ENCODE data around the gene EPGN.

The EPGN gene

GRCh38 chr4:74308215-74308614, at the start of gene EPGN:
EPGN (plus strand) TSS chr4:74308470; CDS start chr4:74308534, 64 bp downstream.
- Histone ChIP-seq H3K9me3 (ENCODE audit: low read length) (no peaks in the 10 kb centered on the region), H3K36me3 (ENCODE audit: insufficient read depth, low read length) (no peaks in the 10 kb centered on the region), H2AFZ (ENCODE audit: low read depth, low read length) (no peak within 1 kb of the TSS), H3K4me3 (ENCODE audit: low read length) (no peak within 1 kb of the TSS), H3K27me3 (ENCODE audit: insufficient read depth, low read length) (no peaks in the 10 kb centered on the region), H3K4me1 (ENCODE audit: insufficient read depth, low read length) (no peaks in the 10 kb centered on the region)

- Histone ChIP-seq H3K9me3 (ENCODE audit: low read length) (no peaks in the 10 kb centered on the region), H3K36me3 (ENCODE audit: insufficient read depth, low read length) (no peaks in the 10 kb centered on the region), H3K27me3 (ENCODE audit: insufficient read depth, low read length) (no peaks in the 10 kb centered on the region), H3K4me1 (ENCODE audit: insufficient read depth, low read length) (no peaks in the 10 kb centered on the region), H3K4me3 (ENCODE audit: low read length) (no peak overlapping the region), H2AFZ (ENCODE audit: low read depth, low read length) (no peak overlapping the region)
Measured at GRCh38 chr4:74258963-74259362, 49.3 kb upstream of the EPGN start.

DNA sequence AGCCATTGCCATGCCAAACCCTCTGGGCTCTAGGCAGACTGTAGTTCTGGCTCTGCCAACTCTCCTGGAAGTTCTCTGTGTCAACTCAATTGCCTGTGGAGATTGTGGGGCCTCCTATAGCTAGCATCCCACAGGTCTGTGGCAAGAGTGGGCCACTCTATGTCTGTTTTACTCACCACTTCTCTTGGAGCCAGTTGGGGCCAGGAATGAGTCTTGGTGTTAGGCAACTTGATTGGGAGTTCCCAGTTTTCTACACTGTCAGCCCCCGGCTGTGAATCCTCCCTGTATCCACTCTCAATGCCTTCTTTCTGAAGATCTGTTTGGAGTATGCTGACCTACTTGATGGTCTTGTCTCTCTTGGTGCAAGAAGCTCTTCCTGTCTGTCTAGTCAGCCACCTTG, 48.2 kb upstream of the EPGN start:
- H3K36me3 ChIP-seq (ENCODE audit: insufficient read depth, low read length): no peaks in the 10 kb centered on the region
- no peaks in the 10 kb centered on the region for H3K27me3 ChIP-seq (ENCODE audit: insufficient read depth, low read length)
- no peak overlapping the region for H3K4me3 ChIP-seq (ENCODE audit: low read length)
- no peaks in the 10 kb centered on the region for H3K9me3 ChIP-seq (ENCODE audit: low read length)
- H3K4me1 ChIP-seq (ENCODE audit: insufficient read depth, low read length): no peaks in the 10 kb centered on the region
- no peak overlapping the region for H2AFZ ChIP-seq (ENCODE audit: low read depth, low read length)

GRCh38 chr4:74262522-74262921, 45.7 kb upstream of the EPGN start:
- H2AFZ ChIP-seq (ENCODE audit: low read depth, low read length): no peak overlapping the region
- no peaks in the 10 kb centered on the region for H3K9me3 ChIP-seq (ENCODE audit: low read length)
- H3K27me3 ChIP-seq (ENCODE audit: insufficient read depth, low read length): no peaks in the 10 kb centered on the region
- H3K4me1 ChIP-seq (ENCODE audit: insufficient read depth, low read length): no peaks in the 10 kb centered on the region
- H3K4me3 ChIP-seq (ENCODE audit: low read length): no peak overlapping the region
- H3K36me3 ChIP-seq (ENCODE audit: insufficient read depth, low read length): no peaks in the 10 kb centered on the region

DNA sequence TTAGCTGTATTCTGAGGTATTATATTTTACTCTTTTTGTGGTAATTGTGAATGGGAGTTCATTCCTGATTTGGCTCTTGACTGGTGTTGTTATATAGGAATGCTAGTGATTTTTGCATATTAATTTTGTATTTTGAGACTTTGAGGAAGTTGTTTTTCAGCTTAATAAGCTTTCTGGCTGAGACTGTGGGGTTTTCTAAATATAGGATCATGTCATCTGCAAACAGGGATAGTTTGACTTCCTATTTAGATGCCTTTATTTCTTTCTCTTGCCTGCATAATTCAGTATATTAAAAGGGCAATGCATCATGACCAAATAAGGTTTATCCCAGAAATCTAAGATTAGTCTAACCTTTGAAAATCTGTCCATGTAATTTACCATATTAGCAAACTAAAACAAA, 44.7 kb upstream of the EPGN start:
- Histone ChIP-seq H3K27me3 (ENCODE audit: insufficient read depth, low read length) (no peaks in the 10 kb centered on the region), H3K36me3 (ENCODE audit: insufficient read depth, low read length) (no peaks in the 10 kb centered on the region), H3K4me1 (ENCODE audit: insufficient read depth, low read length) (no peaks in the 10 kb centered on the region), H3K4me3 (ENCODE audit: low read length) (no peak overlapping the region), H3K9me3 (ENCODE audit: low read length) (no peaks in the 10 kb centered on the region), H2AFZ (ENCODE audit: low read depth, low read length) (no peak overlapping the region)

- no peak overlapping the region for H2AFZ ChIP-seq (ENCODE audit: low read depth, low read length)
- H3K4me1 ChIP-seq (ENCODE audit: insufficient read depth, low read length): no peaks in the 10 kb centered on the region
- H3K36me3 ChIP-seq (ENCODE audit: insufficient read depth, low read length): no peaks in the 10 kb centered on the region
- no peaks in the 10 kb centered on the region for H3K27me3 ChIP-seq (ENCODE audit: insufficient read depth, low read length)
- H3K9me3 ChIP-seq (ENCODE audit: low read length): no peaks in the 10 kb centered on the region
- no peak overlapping the region for H3K4me3 ChIP-seq (ENCODE audit: low read length)
Measured at GRCh38 chr4:74266081-74266480, 42.2 kb upstream of the EPGN start.

DNA sequence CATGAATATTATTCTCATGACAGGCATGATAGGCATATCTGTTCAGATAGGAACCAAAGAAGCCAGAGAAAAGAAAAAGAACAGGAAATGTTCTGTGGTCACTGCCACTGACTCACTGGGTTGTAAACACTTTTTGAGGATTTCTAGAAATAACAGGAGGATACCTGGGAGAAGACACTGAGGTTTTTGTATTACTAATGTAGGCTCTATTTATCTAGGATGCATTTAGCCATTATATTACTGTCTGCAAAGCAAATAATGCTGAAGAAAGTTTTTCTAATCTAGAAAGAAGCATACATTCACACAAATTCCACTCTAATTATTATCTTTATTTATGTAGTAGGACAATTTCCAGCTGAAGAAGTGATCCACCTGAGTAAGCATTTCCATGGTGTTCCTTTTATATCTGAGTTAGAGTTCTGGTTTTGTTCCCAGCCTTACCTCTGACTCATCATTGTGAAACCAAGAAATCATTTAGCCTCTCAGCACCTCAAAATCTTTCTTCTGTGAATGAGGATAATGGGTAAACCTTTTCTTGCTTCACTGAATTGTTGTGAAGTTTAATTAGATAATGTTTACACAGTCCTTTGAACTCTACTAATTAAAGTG, 40.2 kb upstream of the EPGN start:
- no peak overlapping the region for H2AFZ ChIP-seq (ENCODE audit: low read depth, low read length)
- H3K4me3 ChIP-seq (ENCODE audit: low read length): no peak overlapping the region
- no peaks in the 10 kb centered on the region for H3K9me3 ChIP-seq (ENCODE audit: low read length)
- no peaks in the 10 kb centered on the region for H3K27me3 ChIP-seq (ENCODE audit: insufficient read depth, low read length)
- H3K36me3 ChIP-seq (ENCODE audit: insufficient read depth, low read length): no peaks in the 10 kb centered on the region
- no peaks in the 10 kb centered on the region for H3K4me1 ChIP-seq (ENCODE audit: insufficient read depth, low read length)

DNA sequence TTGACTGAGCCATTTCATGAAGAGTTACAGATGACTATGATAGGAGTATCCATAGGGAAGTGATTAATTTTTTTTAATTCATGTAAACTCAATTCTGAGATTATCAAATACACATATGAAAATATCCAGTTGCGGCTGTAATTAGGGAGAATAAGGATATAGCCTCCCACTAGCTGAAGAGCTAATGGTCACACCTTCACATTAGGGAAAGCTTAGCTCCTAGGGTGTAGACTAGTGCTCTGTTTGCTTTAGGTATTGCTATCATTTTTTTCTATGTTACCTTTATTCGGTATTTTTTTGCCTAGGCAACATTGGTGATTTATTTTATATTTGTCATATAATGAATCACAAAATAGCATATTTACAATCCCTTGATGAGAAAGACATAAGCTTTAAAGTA, 39.6 kb upstream of the EPGN start:
- H3K27me3 ChIP-seq (ENCODE audit: insufficient read depth, low read length): no peaks in the 10 kb centered on the region
- H3K9me3 ChIP-seq (ENCODE audit: low read length): no peaks in the 10 kb centered on the region
- H3K4me1 ChIP-seq (ENCODE audit: insufficient read depth, low read length): no peaks in the 10 kb centered on the region
- H3K4me3 ChIP-seq (ENCODE audit: low read length): no peak overlapping the region
- H2AFZ ChIP-seq (ENCODE audit: low read depth, low read length): no peak overlapping the region
- H3K36me3 ChIP-seq (ENCODE audit: insufficient read depth, low read length): no peaks in the 10 kb centered on the region

- no peaks in the 10 kb centered on the region for H3K4me1 ChIP-seq (ENCODE audit: insufficient read depth, low read length)
- no peaks in the 10 kb centered on the region for H3K36me3 ChIP-seq (ENCODE audit: insufficient read depth, low read length)
- H3K27me3 ChIP-seq (ENCODE audit: insufficient read depth, low read length): no peaks in the 10 kb centered on the region
- H2AFZ ChIP-seq (ENCODE audit: low read depth, low read length): no peak overlapping the region
- no peak overlapping the region for H3K4me3 ChIP-seq (ENCODE audit: low read length)
- H3K9me3 ChIP-seq (ENCODE audit: low read length): no peaks in the 10 kb centered on the region
Measured at GRCh38 chr4:74278490-74278889, 29.8 kb upstream of the EPGN start.

DNA sequence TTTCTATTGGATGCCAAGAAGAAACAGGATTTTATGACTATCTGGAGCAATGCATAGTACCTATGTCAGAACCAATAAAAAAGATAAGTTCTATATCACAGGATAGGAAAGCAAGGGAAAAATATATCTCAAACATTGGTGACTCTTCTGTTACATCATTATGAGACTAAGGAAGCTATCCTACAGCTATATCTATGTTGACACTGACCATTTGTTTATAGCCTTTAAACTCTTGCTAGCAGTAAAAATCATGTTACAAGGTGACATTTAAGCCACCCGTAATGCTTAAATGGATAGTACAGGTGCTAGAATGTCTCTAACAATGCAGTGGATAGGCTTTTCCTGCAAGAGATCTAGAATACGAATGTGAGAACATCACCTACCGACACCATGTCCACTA, 28.6 kb upstream of the EPGN start:
- Histone ChIP-seq H3K36me3 (ENCODE audit: insufficient read depth, low read length) (no peaks in the 10 kb centered on the region), H3K27me3 (ENCODE audit: insufficient read depth, low read length) (no peaks in the 10 kb centered on the region), H3K9me3 (ENCODE audit: low read length) (no peaks in the 10 kb centered on the region), H2AFZ (ENCODE audit: low read depth, low read length) (no peak overlapping the region), H3K4me3 (ENCODE audit: low read length) (no peak overlapping the region), H3K4me1 (ENCODE audit: insufficient read depth, low read length) (no peaks in the 10 kb centered on the region)

- Histone ChIP-seq H3K4me3 (ENCODE audit: low read length) (no peak overlapping the region), H3K9me3 (ENCODE audit: low read length) (no peaks in the 10 kb centered on the region), H2AFZ (ENCODE audit: low read depth, low read length) (no peak overlapping the region), H3K4me1 (ENCODE audit: insufficient read depth, low read length) (no peaks in the 10 kb centered on the region), H3K36me3 (ENCODE audit: insufficient read depth, low read length) (no peaks in the 10 kb centered on the region), H3K27me3 (ENCODE audit: insufficient read depth, low read length) (no peaks in the 10 kb centered on the region)
Measured at GRCh38 chr4:74282926-74283325, 25.3 kb upstream of the EPGN start.

GRCh38 chr4:74283614-74284013, 24.7 kb upstream of the EPGN start:
- no peaks in the 10 kb centered on the region for H3K4me1 ChIP-seq (ENCODE audit: insufficient read depth, low read length)
- no peaks in the 10 kb centered on the region for H3K36me3 ChIP-seq (ENCODE audit: insufficient read depth, low read length)

GRCh38 chr4:74284053-74284452, 24.2 kb upstream of the EPGN start:
- Histone ChIP-seq H3K9me3 (ENCODE audit: low read length) (no peaks in the 10 kb centered on the region), H3K4me1 (ENCODE audit: insufficient read depth, low read length) (no peaks in the 10 kb centered on the region), H2AFZ (ENCODE audit: low read depth, low read length) (no peak overlapping the region), H3K27me3 (ENCODE audit: insufficient read depth, low read length) (no peaks in the 10 kb centered on the region), H3K4me3 (ENCODE audit: low read length) (no peak overlapping the region), H3K36me3 (ENCODE audit: insufficient read depth, low read length) (no peaks in the 10 kb centered on the region)

More at GRCh38 chr4:74283614-74284013, 24.7 kb upstream of the EPGN start:
- H3K27me3 ChIP-seq (ENCODE audit: insufficient read depth, low read length): no peaks in the 10 kb centered on the region
- H2AFZ ChIP-seq (ENCODE audit: low read depth, low read length): no peak overlapping the region
- H3K9me3 ChIP-seq (ENCODE audit: low read length): no peaks in the 10 kb centered on the region
- H3K4me3 ChIP-seq (ENCODE audit: low read length): no peak overlapping the region

- H3K27me3 ChIP-seq (ENCODE audit: insufficient read depth, low read length): no peaks in the 10 kb centered on the region
- no peaks in the 10 kb centered on the region for H3K36me3 ChIP-seq (ENCODE audit: insufficient read depth, low read length)
- no peak overlapping the region for H3K4me3 ChIP-seq (ENCODE audit: low read length)
- H3K9me3 ChIP-seq (ENCODE audit: low read length): no peaks in the 10 kb centered on the region
- H3K4me1 ChIP-seq (ENCODE audit: insufficient read depth, low read length): no peaks in the 10 kb centered on the region
- no peak overlapping the region for H2AFZ ChIP-seq (ENCODE audit: low read depth, low read length)
Measured at GRCh38 chr4:74287164-74287563, 21.1 kb upstream of the EPGN start.
